MM.1S (cell line): Measurements from ENCODE around the gene PLA2G4E.
A peak's percentile ranks its signal among the peaks of the same experiment; 100 is the strongest.

Experiments
- DNase-seq: peaks from one replicate; pipeline ENCODE4 v3.0.0-alpha.2; 2015
- H2AFZ ChIP-seq: fragments of 300-600 bp; sonication (generic); 2 replicates; pipeline ENCODE4 v1.6.0; 2016; ENCODE audit warnings: antibody characterized with exemption, low read length
- H3F3A ChIP-seq: fragments of 300-600 bp; sonication (generic); 2 replicates; pipeline ENCODE4 v1.6.1; 2016; ENCODE audit warnings: mild to moderate bottlenecking, antibody characterized with exemption, low read length, moderate library complexity, mixed read lengths; ENCODE audit not compliant: insufficient read depth
- H3K27ac ChIP-seq: fragments of 300-600 bp; sonication (generic); 2 replicates; pipeline ENCODE4 v1.5.1; 2016; ENCODE audit warnings: mild to moderate bottlenecking, low read length
- H3K27me3 ChIP-seq: fragments of 300-600 bp; sonication (generic); replicated peaks from 2 replicates; pipeline ENCODE4 v1.6.0; 2016; ENCODE audit warnings: low read length; ENCODE audit not compliant: insufficient read depth
- H3K36me3 ChIP-seq: fragments of 300-600 bp; sonication (generic); replicated peaks from 2 replicates; pipeline ENCODE4 v1.6.1; 2016; ENCODE audit warnings: mild to moderate bottlenecking, low read length, mixed read lengths; ENCODE audit not compliant: insufficient read depth
- H3K4me1 ChIP-seq: fragments of 300-600 bp; sonication (generic); 2 replicates; pipeline ENCODE4 v1.6.1; 2016; ENCODE audit warnings: low read length, mixed read lengths
- H3K4me2 ChIP-seq: fragments of 300-600 bp; sonication (generic); 2 replicates; pipeline ENCODE4 v1.6.0; 2016; ENCODE audit warnings: low read depth, low read length
- H3K4me3 ChIP-seq: fragments of 300-600 bp; sonication (generic); 2 replicates; pipeline ENCODE4 v1.5.1; 2016; ENCODE audit warnings: low read length, mixed read lengths
- H3K79me2 ChIP-seq: fragments of 300-600 bp; sonication (generic); 2 replicates; pipeline ENCODE4 v1.6.1; 2016; ENCODE audit warnings: mixed run types, low read length, mixed read lengths
- H3K9ac ChIP-seq: fragments of 300-600 bp; sonication (generic); 2 replicates; pipeline ENCODE4 v1.6.1; 2016; ENCODE audit warnings: low read length, mixed read lengths
- H3K9me2 ChIP-seq: fragments of 300-600 bp; sonication (generic); replicated peaks from 2 replicates; pipeline ENCODE4 v1.6.1; 2016; ENCODE audit warnings: mild to moderate bottlenecking, low read length, mixed read lengths; ENCODE audit not compliant: insufficient read depth
- H3K9me3 ChIP-seq: fragments of 300-600 bp; sonication (generic); replicated peaks from 2 replicates; pipeline ENCODE4 v1.6.1; 2016; ENCODE audit warnings: mild to moderate bottlenecking, low read length, mixed read lengths; ENCODE audit not compliant: insufficient read depth
- H4K20me1 ChIP-seq: fragments of 300-600 bp; sonication (generic); 2 replicates; pipeline ENCODE4 v1.6.1; 2016; ENCODE audit warnings: mild to moderate bottlenecking, low read length, moderate library complexity, mixed read lengths; ENCODE audit not compliant: insufficient read depth
- CTCF ChIP-seq: fragments of 300-600 bp; sonication (generic); IDR thresholded peaks from 2 replicates; pipeline ENCODE4 v1.5.1; 2016; ENCODE audit warnings: antibody characterized with exemption, low read length, mixed read lengths
- EZH2 ChIP-seq: fragments of 300-600 bp; sonication (generic); optimal IDR thresholded peaks from 2 replicates; pipeline ENCODE3; 2017; ENCODE audit warnings: low read depth, mild to moderate bottlenecking, antibody characterized with exemption, low read length, mixed read lengths
- EZH2phosphoT487 ChIP-seq: fragments of 300-600 bp; sonication (generic); IDR thresholded peaks from 2 replicates; pipeline ENCODE4 v1.6.1; 2018; ENCODE audit warnings: antibody characterized with exemption, low read length

Gene PLA2G4E

GRCh38 chr15:41972253-41973242 lies 48.3 kb downstream of the PLA2G4E start, which contains the start of gene EHD4:
EHD4 (minus strand) TSS chr15:41972557; CDS start chr15:41972494, 63 bp downstream.
- H2AFZ ChIP-seq, result peak within 1 kb of the TSS; percentile 97
- no peak for TF ChIP-seq EZH2phosphoT487
- peak; percentile 51 for TF ChIP-seq CTCF
- TF ChIP-seq EZH2, result no peak
- peaks cover 15% of the 10 kb centered on the region for H3F3A ChIP-seq
- peak; percentile 99 for DNase-seq
- no peaks in the 10 kb centered on the region for H3K27me3 ChIP-seq
- H3K9ac ChIP-seq, result peak within 1 kb of the TSS; percentile 96
- H3K4me3 ChIP-seq, result peak within 1 kb of the TSS; percentile 95
- H4K20me1 ChIP-seq, result no peaks in the 10 kb centered on the region
- H3K27ac ChIP-seq, result peak within 1 kb of the TSS; percentile 94
- H3K4me1 ChIP-seq, result peaks cover 23% of the 10 kb centered on the region
- H3K9me2 ChIP-seq, result no peaks in the 10 kb centered on the region
- peak within 1 kb of the TSS; percentile 87 for H3K4me2 ChIP-seq
- H3K36me3 ChIP-seq, result no peaks in the 10 kb centered on the region
- peaks cover 40% of the 10 kb centered on the region for H3K79me2 ChIP-seq
- H3K9me3 ChIP-seq, result no peaks in the 10 kb centered on the region

- H3F3A ChIP-seq, result peaks cover 15% of the 10 kb centered on the region
- no peaks in the 10 kb centered on the region for H3K27me3 ChIP-seq
- H3K27ac ChIP-seq, result peak overlapping the region; percentile 94
- H3K36me3 ChIP-seq, result no peaks in the 10 kb centered on the region
- peak overlapping the region; percentile 87 for H3K4me2 ChIP-seq
- no peak for DNase-seq
- peaks cover 46% of the 10 kb centered on the region for H3K79me2 ChIP-seq
- H4K20me1 ChIP-seq, result no peaks in the 10 kb centered on the region
- H3K4me3 ChIP-seq, result peak overlapping the region; percentile 95
- peak overlapping the region; percentile 96 for H3K9ac ChIP-seq
- peaks cover 23% of the 10 kb centered on the region for H3K4me1 ChIP-seq
- peak overlapping the region; percentile 57; the same call in 1 of the 2 replicates for H2AFZ ChIP-seq
- no peak for TF ChIP-seq CTCF
- TF ChIP-seq EZH2, result no peak
- TF ChIP-seq EZH2phosphoT487, result no peak
- no peaks in the 10 kb centered on the region for H3K9me2 ChIP-seq
- no peaks in the 10 kb centered on the region for H3K9me3 ChIP-seq
These were observed 49.0 kb downstream of the PLA2G4E start for GRCh38 chr15:41971895-41972252.

GRCh38 chr15:41971089-41971894 lies 49.5 kb downstream of the PLA2G4E start:
- peak; percentile 78 for DNase-seq
- H3F3A ChIP-seq, result peaks cover 15% of the 10 kb centered on the region
- peaks cover 23% of the 10 kb centered on the region for H3K4me1 ChIP-seq
- peak overlapping the region; percentile 95 for H3K4me3 ChIP-seq
- H3K36me3 ChIP-seq, result no peaks in the 10 kb centered on the region
- peak overlapping the region; percentile 87 for H3K4me2 ChIP-seq
- H3K9me2 ChIP-seq, result no peaks in the 10 kb centered on the region
- H3K9ac ChIP-seq, result peak overlapping the region; percentile 96
- peaks cover 52% of the 10 kb centered on the region for H3K79me2 ChIP-seq
- no peaks in the 10 kb centered on the region for H4K20me1 ChIP-seq
- H3K27me3 ChIP-seq, result no peaks in the 10 kb centered on the region
- TF ChIP-seq EZH2 (no peak), EZH2phosphoT487 (no peak), CTCF (no peak)
- H3K27ac ChIP-seq, result peak overlapping the region; percentile 94
- H3K9me3 ChIP-seq, result no peaks in the 10 kb centered on the region
- H2AFZ ChIP-seq, result 0 out of 2 replicates have a peak overlapping the region, but pooled peaks have one; percentile 39
